Gastrocnemius medialis (tissue), 4 donors: ENCODE data around the gene CPNE2. TPM values are rescaled to one million over a fixed set of nuclear protein-coding genes. Genes with fewer than 3 reads are reported as not detected.

Experiments
- ATAC-seq, 2 donors: fragments of 150-250 bp; one replicate each; pipeline ENCODE4 v1.9.1; 2016
- DNase-seq, 2 donors: peaks; one replicate each; pipeline ENCODE4 v3.0.0-alpha.2; 2019
- H3K27ac ChIP-seq, 4 donors: fragments of 200-600 bp; sonication (generic); 1 replicate in 1 of 4; 2 replicates in 3 of 4; pipeline ENCODE4 v1.5.1; 2016 to 2018; ENCODE audit warnings: mild to moderate bottlenecking in 2 of 4, moderate library complexity in 1 of 4
- H3K27me3 ChIP-seq, 3 donors: fragments of 200-600 bp; sonication (generic) in 2 of 3; 1 replicate in 1 of 3; 2 replicates in 2 of 3; pipeline versions ENCODE4 v1.5.1 to v1.6.0; 2016 to 2019; ENCODE audit warnings: mild to moderate bottlenecking in 1 of 3, moderate library complexity in 1 of 3
- H3K36me3 ChIP-seq, 2 donors: fragments of 200-600 bp; sonication (generic) in 1 of 2; one replicate each; pipeline ENCODE4 v1.5.1; 2017 to 2018
- H3K4me1 ChIP-seq, 2 donors: fragments of 200-600 bp; sonication (generic) in 1 of 2; one replicate each; pipeline ENCODE4 v1.5.1; 2016 to 2017; ENCODE audit warnings: mild to moderate bottlenecking in 2 of 2
- H3K4me3 ChIP-seq, 4 donors: fragments of 200-600 bp; sonication (generic) in 3 of 4; 1 replicate in 1 of 4; 2 replicates in 3 of 4; pipeline ENCODE4 v1.5.1; 2016 to 2019; ENCODE audit warnings: mild to moderate bottlenecking in 2 of 4
- H3K9me3 ChIP-seq, 3 donors: fragments of 200-600 bp; sonication (generic) in 2 of 3; 1 replicate in 1 of 3; 2 replicates in 2 of 3; pipeline ENCODE4 v1.5.1; 2016 to 2019
- CTCF ChIP-seq, 5 experiments: fragments of 450-650 bp in 3 of 5; fragments of 200-600 bp in 2 of 5; sonication (generic) in 2 of 5; IDR thresholded peaks in 4 of 5; conservative IDR thresholded peaks in 1 of 5; 1 replicate in 4 of 5; 2 replicates in 1 of 5; pipeline ENCODE4 v1.5.1; 2016 to 2019; ENCODE audit warnings: antibody characterized with exemption in 5 of 5, mild to moderate bottlenecking in 3 of 5, moderate library complexity in 3 of 5
- POLR2A ChIP-seq, 2 donors: fragments of 450-650 bp; IDR thresholded peaks; one replicate each; pipeline ENCODE4 v1.6.1; 2017; ENCODE audit warnings: antibody characterized with exemption in 2 of 2, mild to moderate bottlenecking in 2 of 2, moderate library complexity in 2 of 2
- in situ Hi-C, 4 donors: fragments of 200-750 bp; cut with MboI; loops; one replicate each; pipeline versions ENCODE4 v1.15.0 to v1.8.0; 2017; ENCODE audit warnings: low sequenced_read_pairs in 4 of 4
- intact Hi-C: fragments of 100-400 bp; cut with DNase I; formaldehyde crosslinking; loops from one replicate; pipeline ENCODE4 v1.15.1; 2023; ENCODE audit warnings: low total_unique reads
- total RNA-seq, 4 donors: library from RNA; depleted of rRNA; stranded (reverse); fragments of >200 nt; gene quantifications; one replicate each; pipeline versions ENCODE4 v1.1.0 to v1.2.3, GENCODE V29; 2016

CPNE2 gene
- total RNA-seq, 4 donors from 2014 or later: 11.7 to 20.0 (median 17.2) TPM

- ATAC-seq (no peak), DNase-seq (no peak)
- Histone ChIP-seq H3K27me3 (no peaks in the 10 kb centered on the region), H3K27ac (no peak overlapping the region), H3K36me3 (no peaks in the 10 kb centered on the region), H3K4me1 (peaks cover 0 to 7% of the 10 kb centered on the region in 2 donors), H3K9me3 (no peaks in the 10 kb centered on the region), H3K4me3 (no peak overlapping the region)
- in situ Hi-C loops: no loop called here
- no peak for TF ChIP-seq POLR2A (IDR thresholded peaks at IDR 0.05)
- no peak for TF ChIP-seq CTCF (IDR thresholded peaks at IDR 0.05 in 4 of 5, conservative IDR thresholded peaks at IDR 0.05 in 1 of 5)
- intact Hi-C loops: no loop called here
Measured at GRCh38 chr16:57111420-57111819, 19.0 kb downstream of the CPNE2 start.

GRCh38 chr16:57112403-57113041 lies 20.1 kb downstream of the CPNE2 start:
- no peaks in the 10 kb centered on the region for H3K27me3 ChIP-seq
- H3K27ac ChIP-seq: no peak overlapping the region
- H3K4me1 ChIP-seq: no peaks in the 10 kb centered on the region

GRCh38 chr16:57113042-57113453 lies 20.7 kb downstream of the CPNE2 start:
- Histone ChIP-seq H3K27me3 (no peaks in the 10 kb centered on the region), H3K9me3 (no peaks in the 10 kb centered on the region), H3K36me3 (no peaks in the 10 kb centered on the region), H3K27ac (no peak overlapping the region), H3K4me3 (no peak overlapping the region), H3K4me1 (no peaks in the 10 kb centered on the region)
- in situ Hi-C loops (no loop called here), intact Hi-C loops (no loop called here)
- TF ChIP-seq POLR2A (IDR thresholded peaks at IDR 0.05): no peak
- no peak for TF ChIP-seq CTCF (IDR thresholded peaks at IDR 0.05 in 4 of 5, conservative IDR thresholded peaks at IDR 0.05 in 1 of 5)
- ATAC-seq (no peak), DNase-seq (no peak)

More at GRCh38 chr16:57112403-57113041, 20.1 kb downstream of the CPNE2 start:
- Histone ChIP-seq H3K36me3 (no peaks in the 10 kb centered on the region), H3K9me3 (no peaks in the 10 kb centered on the region), H3K4me3 (no peak overlapping the region)
- DNase-seq (no peak), ATAC-seq (no peak)
- intact Hi-C loops (no loop called here), in situ Hi-C loops (no loop called here)
- TF ChIP-seq CTCF (IDR thresholded peaks at IDR 0.05 in 4 of 5, conservative IDR thresholded peaks at IDR 0.05 in 1 of 5) (no peak), POLR2A (IDR thresholded peaks at IDR 0.05) (no peak)

- TF ChIP-seq CTCF (IDR thresholded peaks at IDR 0.05 in 4 of 5, conservative IDR thresholded peaks at IDR 0.05 in 1 of 5) (no peak), POLR2A (IDR thresholded peaks at IDR 0.05) (no peak)
- no peaks in the 10 kb centered on the region for H3K36me3 ChIP-seq
- H3K4me3 ChIP-seq: no peak overlapping the region
- no peaks in the 10 kb centered on the region for H3K27me3 ChIP-seq
- H3K4me1 ChIP-seq: no peaks in the 10 kb centered on the region
- ATAC-seq (no peak), DNase-seq (no peak)
- in situ Hi-C loops: no loop called here
- intact Hi-C loops: no loop called here
- H3K9me3 ChIP-seq: no peaks in the 10 kb centered on the region
- no peak overlapping the region for H3K27ac ChIP-seq
Measured at GRCh38 chr16:57113664-57114063, 21.3 kb downstream of the CPNE2 start.

GRCh38 chr16:57115168-57115513 lies 22.8 kb downstream of the CPNE2 start:
- no peak overlapping the region for H3K4me3 ChIP-seq
- no peak for DNase-seq
- no peaks in the 10 kb centered on the region for H3K27me3 ChIP-seq
- in situ Hi-C loops: no loop called here
- intact Hi-C loops: no loop called here
- no peak for TF ChIP-seq CTCF (IDR thresholded peaks at IDR 0.05 in 4 of 5, conservative IDR thresholded peaks at IDR 0.05 in 1 of 5)
- no peak for TF ChIP-seq POLR2A (IDR thresholded peaks at IDR 0.05)
- peaks cover 0 to 10% of the 10 kb centered on the region in 2 donors for H3K36me3 ChIP-seq
- ATAC-seq: no peak
- no peak overlapping the region for H3K27ac ChIP-seq
- H3K9me3 ChIP-seq: no peaks in the 10 kb centered on the region
- no peaks in the 10 kb centered on the region for H3K4me1 ChIP-seq
